K562 (cell line): ENCODE results near the gene SEC23IP. TPM values are rescaled to one million over a fixed set of nuclear protein-coding genes. Genes with fewer than 3 reads are reported as not detected.

ENCODE experiments used
- ATAC-seq: fragments of 200-7000 bp; cut with Tn5 transposase; 3 replicates; pipeline ENCODE4 v1.9.1; 2020; ENCODE audit warnings: moderate library complexity
- BruUV-seq: library from RNA; stranded (reverse); fragments of 400-500 nt; replicated peaks from 2 replicates; lab custom pipeline; 2021; lab: Mats Ljungman, UMichigan
- CTCF ChIA-PET: fragments of 300-600 bp; formaldehyde crosslinking; extraction: SDS; loops from one replicate; lab custom pipeline; 2021; ENCODE audit warnings: low intra/inter-chr PET ratio; lab: Yijun Ruan, JAX
- POLR2A ChIA-PET: fragments of 300-600, 350-650 bp; sonication (Branson Sonifier 250); formaldehyde crosslinking; extraction: SDS; loops from one replicate; lab custom pipeline; 2021; ENCODE audit warnings: antibody characterized with exemption, inconsistent platforms; lab: Yijun Ruan, JAX
- DNase-seq, 4 experiments: peaks; one replicate each; pipeline versions ENCODE4 v3.0.0 to v3.0.0-alpha.2; 2011 to 2018; ENCODE audit warnings: low spot score in 3 of 4, mixed read lengths in 3 of 4; ENCODE audit errors: extremely low read depth in 1 of 4
- FAIRE-seq: peaks from 2 replicates; lab custom pipeline; 2011; peaks lifted over from hg19 to GRCh38; lab: Jason Lieb, UNC
- H2AFZ ChIP-seq: 2 replicates; pipeline ENCODE4 v1.6.0; 2011; ENCODE audit warnings: low read depth, low read length, control low read depth, inconsistent platforms
- H3K27ac ChIP-seq: fragments of 200-600 bp; 3 replicates; pipeline ENCODE4 v1.8.0; 2011; ENCODE audit warnings: low read depth, mild to moderate bottlenecking, control low read depth, inconsistent platforms, low read length, moderate library complexity, mixed read lengths; ENCODE audit errors: extremely low read depth
- H3K27me3 ChIP-seq, 2 experiments: fragments of 300-600 bp in 1 of 2; 2 replicates in 1 of 2; 3 replicates in 1 of 2; pipeline versions ENCODE4 v1.6.0 to v1.8.0; 2011; ENCODE audit warnings: inconsistent platforms in 2 of 2, low read length in 2 of 2, mild to moderate bottlenecking in 1 of 2, mixed read lengths in 1 of 2, moderate library complexity in 1 of 2; ENCODE audit not compliant: control insufficient read depth in 2 of 2, insufficient read depth in 2 of 2
- H3K36me3 ChIP-seq: fragments of 300-600 bp; 3 replicates; pipeline ENCODE4 v1.8.0; 2011; ENCODE audit warnings: mild to moderate bottlenecking, low read length, inconsistent platforms; ENCODE audit not compliant: control insufficient read depth, insufficient read depth
- H3K4me1 ChIP-seq, 2 experiments: fragments of 200-600 bp in 1 of 2; replicated peaks in 1 of 2; 2 replicates in 1 of 2; 3 replicates in 1 of 2; pipeline versions ENCODE4 v1.5.1 to v1.8.0; 2011; ENCODE audit warnings: inconsistent platforms in 2 of 2, low read length in 2 of 2, mild to moderate bottlenecking in 1 of 2, mixed read lengths in 1 of 2, moderate library complexity in 1 of 2; ENCODE audit not compliant: control insufficient read depth in 2 of 2, insufficient read depth in 2 of 2
- H3K4me2 ChIP-seq: 2 replicates; pipeline ENCODE4 v1.6.1; 2011; ENCODE audit warnings: low read length, control low read depth, inconsistent platforms, mixed read lengths; ENCODE audit not compliant: insufficient read depth
- H3K4me3 ChIP-seq: fragments of 200-600 bp; sonication (generic), shearing (Covaris generic); 2 replicates; pipeline ENCODE4 v1.5.1; 2016; ENCODE audit warnings: control low read depth, inconsistent platforms
- H3K79me2 ChIP-seq: fragments of 200-600 bp; 3 replicates; pipeline ENCODE4 v1.8.0; 2011; ENCODE audit warnings: low read length, inconsistent platforms; ENCODE audit not compliant: control insufficient read depth, insufficient read depth
- H3K9ac ChIP-seq, 2 experiments: 2 replicates each; pipeline versions ENCODE4 v1.6.0 to v1.6.1; 2011; ENCODE audit warnings: low read depth in 2 of 2, low read length in 2 of 2, control low read depth in 1 of 2, inconsistent platforms in 1 of 2, mild to moderate bottlenecking in 1 of 2, mixed read lengths in 1 of 2; ENCODE audit not compliant: insufficient read depth in 1 of 2
- H3K9me1 ChIP-seq: one replicate; pipeline ENCODE4 v1.6.0; 2011; ENCODE audit warnings: inconsistent platforms, mild to moderate bottlenecking, low read length, moderate library complexity; ENCODE audit not compliant: control insufficient read depth, insufficient read depth
- H3K9me3 ChIP-seq: replicated peaks from 2 replicates; pipeline ENCODE4 v1.5.1; 2011; ENCODE audit warnings: low read depth, low read length, inconsistent platforms; ENCODE audit not compliant: control insufficient read depth, insufficient read depth
- H4K20me1 ChIP-seq: replicated peaks from 2 replicates; pipeline ENCODE4 v1.6.1; 2011; ENCODE audit warnings: low read length, inconsistent platforms, mixed read lengths; ENCODE audit not compliant: control insufficient read depth, insufficient read depth
- CBFB ChIP-seq: sonication (generic); formaldehyde crosslinking; IDR thresholded peaks from 2 replicates; pipeline ENCODE4 v1.4.0; 2020; ENCODE audit warnings: mild to moderate bottlenecking, missing genetic modification reagents
- CHD1 ChIP-seq: fragments of 200-600 bp; sonication (generic); IDR thresholded peaks from one replicate; pipeline ENCODE4 v1.6.1; 2012; ENCODE audit warnings: mild to moderate bottlenecking, moderate library complexity, low read length, inconsistent platforms
- GTF2A2 ChIP-seq: IDR thresholded peaks from 2 replicates; pipeline ENCODE4 v1.6.1; 2016; ENCODE audit warnings: mild to moderate bottlenecking, missing genetic modification characterization, missing compliant biosample characterization
- JUND ChIP-seq, 2 experiments: IDR thresholded peaks; 2 replicates in 1 of 2; 3 replicates in 1 of 2; pipeline ENCODE4 v1.6.1; 2011; ENCODE audit warnings: borderline replicate concordance in 2 of 2, low read depth in 2 of 2, low read length in 2 of 2, improper control_type of control experiment in 1 of 2, missing biosample characterization in 1 of 2, missing genetic modification characterization in 1 of 2, missing genetic modification reagents in 1 of 2
- KLF10 ChIP-seq: fragments of 250-450 bp; sonication (Bioruptor Pico); IDR thresholded peaks from 2 replicates; pipeline ENCODE4 v1.6.1; 2021; ENCODE audit warnings: matching md5 sums
- RBM22 ChIP-seq: fragments of 200-400 bp; formaldehyde crosslinking; IDR thresholded peaks from 2 replicates; pipeline ENCODE4 v1.6.1; 2018; ENCODE audit warnings: low read length, low read depth; ENCODE audit not compliant: poor library complexity, severe bottlenecking
- TCF7L2 ChIP-seq: fragments of 150-350 bp; IDR thresholded peaks from 2 replicates; pipeline ENCODE4 v1.6.1; 2016; ENCODE audit warnings: low read depth, mild to moderate bottlenecking, low read length, moderate library complexity
- TRIM28 ChIP-seq: fragments of 450-650 bp; IDR thresholded peaks from 2 replicates; pipeline ENCODE4 v1.6.1; 2017
- XRCC4 ChIP-seq: IDR thresholded peaks from one replicate; pipeline ENCODE4 v1.6.1; 2011; ENCODE audit not compliant: insufficient read depth, insufficient read length; ENCODE audit errors: extremely low read depth
- WGBS: fragments of 100-300 bp; shearing (Covaris generic); methylation state at CpG from one replicate; pipeline ENCODE4 v1.1.6; 2016; ENCODE audit warnings: low coverage, mixed read lengths; ENCODE audit not compliant: insufficient coverage; ENCODE audit errors: missing lambda C conversion rate; 5-methylcytosine and 5-hydroxymethylcytosine counted together
- in situ Hi-C: fragments of 300-500 bp; cut with MboI; formaldehyde crosslinking; loops from 4 replicates; pipeline ENCODE4 v1.15.0; 2018; ENCODE audit warnings: inconsistent platforms, mixed read lengths
- intact Hi-C: fragments of 100-400 bp; cut with micrococcal nuclease; formaldehyde crosslinking; loops from 2 replicates; pipeline ENCODE4 v1.14.2; 2022
- polyA plus RNA-seq, 8 experiments: library from polyadenylated mRNA; depleted of rRNA in 4 of 8; stranded (reverse) in 5 of 8; unstranded in 3 of 8; fragments of >200 nt; fragmentation: Nextera tagmentation in 2 of 8; fragmentation: Illumina TruSeq in 1 of 8; extraction: Ambion mirVana in 2 of 8; extraction: Trizol in 1 of 8; gene quantifications; 2 replicates each; pipeline versions ENCODE4 v1.2.1 to v1.2.3, GENCODE V29; 2011 to 2014; ENCODE audit warnings: inconsistent platforms in 1 of 8, missing spikeins in 1 of 8
- total RNA-seq, 7 experiments: library from RNA; depleted of rRNA in 6 of 7; stranded (reverse); fragments of >200 nt in 6 of 7; fragmentation: Illumina TruSeq in 2 of 7; extraction: Trizol in 2 of 7; gene quantifications; 2 replicates each; pipeline versions ENCODE4 v1.2.1 to v1.2.3, GENCODE V29; 2011 to 2021; ENCODE audit warnings: low replicate concordance in 1 of 7

The SEC23IP gene
- total and polyA plus RNA-seq, 9 of the 15 experiments (the other 6 are each of a cell fraction or from before 2014, with no cell fraction given): 15.8 to 38.4 (median 22.5) TPM

DNA sequence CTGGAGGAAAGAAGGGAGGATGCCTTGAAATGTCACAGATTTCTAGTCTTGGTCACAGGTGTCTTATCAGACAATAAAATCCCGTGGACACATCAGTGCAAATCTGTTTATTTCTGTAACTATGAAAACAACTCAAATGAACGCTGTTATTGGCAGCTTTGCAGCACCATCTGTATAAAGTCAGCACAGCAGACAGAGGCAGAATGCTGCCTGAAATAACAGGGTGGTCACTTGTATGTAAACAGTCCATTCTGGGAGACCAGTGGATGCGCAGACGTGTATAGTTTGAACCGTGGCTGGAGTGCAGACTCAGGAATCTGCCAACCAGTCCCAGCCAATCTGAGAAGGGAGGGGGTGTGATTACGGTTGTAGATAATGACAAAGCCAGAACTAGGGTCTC is 54.8 kb downstream of the SEC23IP start:
- intact Hi-C loops: no loop called here
- Histone ChIP-seq H3K4me1 (no peaks in the 10 kb centered on the region), H3K9me1 (no peaks in the 10 kb centered on the region), H3K4me2 (no peak overlapping the region), H2AFZ (no peak overlapping the region), H3K79me2 (no peaks in the 10 kb centered on the region), H4K20me1 (no peaks in the 10 kb centered on the region), H3K9me3 (no peaks in the 10 kb centered on the region), H3K27me3 (no peaks in the 10 kb centered on the region), H3K9ac (no peak overlapping the region), H3K4me3 (no peak overlapping the region), H3K27ac (no peak overlapping the region), H3K36me3 (peaks cover 9% of the 10 kb centered on the region; the same call in 2 of the 3 replicates)
- in situ Hi-C loops: no loop called here
- ChIA-PET POLR2A (no interaction called here), CTCF (no interaction called here)
- FAIRE-seq (no peak), DNase-seq (no peak), ATAC-seq (no peak)
- WGBS: 15% methylated on average over 6 of the region's 6 CpGs
- no peak for TF ChIP-seq JUND (IDR thresholded peaks at IDR 0.05; ENCODE audit: borderline replicate concordance, low read depth, low read length)
- TF ChIP-seq JUND (tag; IDR thresholded peaks at IDR 0.05; ENCODE audit: borderline replicate concordance, low read depth, low read length): no peak
- TF ChIP-seq TRIM28: no peak
- no peak for TF ChIP-seq RBM22
- no peak for TF ChIP-seq TCF7L2
- TF ChIP-seq GTF2A2 (tag): no peak
- TF ChIP-seq CHD1: no peak
- TF ChIP-seq XRCC4: no peak
- no peak for TF ChIP-seq CBFB (CRISPR knock-in tag)
- TF ChIP-seq KLF10 (CRISPR knock-in tag): no peak
- BruUV-seq: no TSS peak
